GM19043 (cell line): ENCODE results near the gene HILPDA.
"Not testable (repeated sequence)": the region's sequence is repeated elsewhere in the genome, so short reads cannot be mapped to it uniquely, and the experiment has no call there.

Source experiments
- ATAC-seq: cut with Tn5 transposase; IDR thresholded peaks from one replicate; pipeline ENCODE4 v1.9.1; 2021; ENCODE audit warnings: low read depth; ENCODE audit not compliant: unreplicated experiment

Gene HILPDA

DNA sequence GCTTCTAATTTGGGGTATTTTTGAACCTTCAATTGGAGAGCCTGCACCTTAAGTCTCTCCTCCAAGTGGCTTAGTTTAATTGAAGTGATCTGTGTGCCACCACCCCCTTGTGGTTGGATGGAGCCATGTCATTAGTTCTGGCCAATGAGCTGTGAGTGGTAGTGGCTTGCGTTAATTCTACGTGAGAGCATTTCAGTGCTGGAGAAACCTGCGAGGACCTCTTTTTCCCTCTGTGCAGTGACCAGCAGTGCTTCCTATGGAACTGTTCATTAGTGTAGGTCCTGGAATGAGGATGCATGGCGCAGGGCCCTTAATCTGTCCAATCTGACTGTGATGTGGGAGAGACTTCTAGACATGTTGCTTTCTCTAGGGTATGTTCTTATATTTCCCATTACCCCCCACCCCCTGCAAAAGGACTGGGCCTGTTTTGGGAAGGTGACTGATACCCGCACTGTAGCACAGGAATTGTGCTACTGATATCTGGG, 3.8 kb downstream of the HILPDA start:
- ATAC-seq, result peak; percentile 44

GRCh38 chr7:128462460-128462859, 6.8 kb downstream of the HILPDA start:
- ATAC-seq, result no peak

- ATAC-seq, result not testable (repeated sequence)
Measured at GRCh38 chr7:128463345-128463744, 7.7 kb downstream of the HILPDA start.

DNA sequence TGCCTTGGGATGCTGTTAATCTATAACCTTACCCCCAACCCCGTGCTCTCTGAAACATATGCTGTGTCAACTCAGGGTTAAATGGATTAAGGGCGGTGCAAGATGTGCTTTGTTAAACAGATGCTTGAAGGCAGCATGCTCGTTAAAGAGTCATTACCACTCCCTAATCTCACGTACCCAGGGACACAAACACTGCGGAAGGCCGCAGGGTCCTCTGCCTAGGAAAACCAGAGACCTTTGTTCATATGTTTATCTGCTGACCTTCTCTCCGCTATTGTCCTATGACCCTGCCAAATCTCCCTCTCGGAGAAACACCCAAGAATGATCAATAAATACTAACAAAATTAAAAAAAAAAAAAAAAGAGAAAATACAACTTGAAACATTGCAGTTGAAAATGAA, 8.3 kb downstream of the HILPDA start:
- not testable (repeated sequence) for ATAC-seq

- not testable (repeated sequence) for ATAC-seq
Measured at GRCh38 chr7:128466871-128467270, 11.2 kb downstream of the HILPDA start.

- ATAC-seq, result peak; percentile 92
Measured at GRCh38 chr7:128476402-128477335, 21.0 kb downstream of the HILPDA start, which contains the start of gene METTL2B. Gene METTL2B (plus strand): TSS chr7:128476748. CDS start chr7:128476766, 18 bp downstream.

- not testable (repeated sequence) for ATAC-seq
Measured at GRCh38 chr7:128477336-128477690, 21.6 kb downstream of the HILPDA start.

DNA sequence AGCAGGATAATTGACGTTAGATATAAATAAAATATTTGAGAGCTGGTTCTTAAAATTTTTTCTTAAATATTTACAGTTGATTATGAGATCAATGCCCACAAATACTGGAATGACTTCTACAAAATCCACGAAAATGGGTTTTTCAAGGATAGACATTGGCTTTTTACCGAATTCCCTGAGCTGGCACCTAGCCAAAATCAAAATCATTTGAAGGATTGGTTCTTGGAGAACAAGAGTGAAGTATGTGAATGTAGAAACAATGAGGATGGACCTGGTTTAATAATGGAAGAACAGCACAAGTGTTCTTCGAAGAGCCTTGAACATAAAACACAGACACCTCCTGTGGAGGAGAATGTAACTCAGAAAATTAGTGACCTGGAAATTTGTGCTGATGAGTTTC, 23.4 kb downstream of the HILPDA start:
- ATAC-seq, result not testable (repeated sequence)

DNA sequence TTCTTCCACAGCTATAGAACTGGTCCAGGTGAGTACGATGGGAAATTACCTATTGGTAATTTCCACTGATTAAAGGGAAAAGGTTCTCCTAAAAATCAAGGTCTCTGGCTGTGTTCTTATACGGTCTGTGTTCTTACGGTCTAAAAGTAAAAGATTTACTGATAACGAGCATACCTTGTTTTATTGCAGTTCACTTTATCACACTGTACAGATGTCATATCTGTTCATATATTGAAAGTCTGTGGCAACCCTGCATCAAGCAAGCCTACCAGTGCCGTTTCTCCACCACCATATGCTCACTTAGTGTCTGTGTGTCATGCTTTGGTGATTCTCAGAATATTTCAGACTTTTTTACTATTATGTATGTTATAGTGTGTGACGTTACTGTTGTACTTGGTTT, 32.5 kb downstream of the HILPDA start:
- ATAC-seq, result not testable (repeated sequence)

DNA sequence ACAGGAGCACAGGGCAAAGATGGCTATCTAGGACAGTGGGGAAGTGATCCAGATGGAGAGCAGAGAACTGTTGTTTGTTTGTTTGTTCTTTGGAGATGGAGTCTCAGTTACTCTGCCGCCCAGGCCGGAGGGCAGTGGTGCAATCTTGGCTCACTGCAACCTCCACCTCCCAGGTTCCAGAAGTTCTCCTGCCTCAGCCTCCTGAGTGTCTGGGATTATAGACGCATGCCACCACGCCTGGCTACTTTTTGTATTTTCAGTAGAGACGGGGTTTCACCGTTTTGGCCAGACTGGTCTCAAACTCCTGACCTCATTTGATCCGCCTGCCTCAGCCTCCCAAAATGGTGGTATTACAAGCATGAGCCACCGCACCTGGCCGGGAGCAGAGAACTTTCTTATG, 41.7 kb downstream of the HILPDA start:
- no peak for ATAC-seq

DNA sequence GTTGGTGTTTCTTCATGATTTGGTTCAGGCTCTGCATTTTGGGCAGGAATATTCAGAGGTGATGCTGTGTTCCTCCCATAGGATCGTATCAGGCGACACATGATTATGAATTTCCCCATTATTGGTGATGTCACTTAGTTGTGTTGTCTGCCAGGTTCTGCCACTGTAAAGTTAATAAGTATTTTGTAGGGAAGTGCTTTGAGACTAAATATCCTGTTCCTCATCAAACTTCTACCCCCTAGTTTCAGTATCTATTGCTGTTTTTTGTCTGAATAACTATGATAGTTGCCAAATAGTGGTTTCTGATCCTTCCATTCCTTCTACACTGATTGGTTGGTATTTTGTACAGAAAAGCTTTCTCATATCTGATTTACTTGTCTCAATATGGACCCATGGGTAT, 49.7 kb downstream of the HILPDA start:
- not testable (repeated sequence) for ATAC-seq

DNA sequence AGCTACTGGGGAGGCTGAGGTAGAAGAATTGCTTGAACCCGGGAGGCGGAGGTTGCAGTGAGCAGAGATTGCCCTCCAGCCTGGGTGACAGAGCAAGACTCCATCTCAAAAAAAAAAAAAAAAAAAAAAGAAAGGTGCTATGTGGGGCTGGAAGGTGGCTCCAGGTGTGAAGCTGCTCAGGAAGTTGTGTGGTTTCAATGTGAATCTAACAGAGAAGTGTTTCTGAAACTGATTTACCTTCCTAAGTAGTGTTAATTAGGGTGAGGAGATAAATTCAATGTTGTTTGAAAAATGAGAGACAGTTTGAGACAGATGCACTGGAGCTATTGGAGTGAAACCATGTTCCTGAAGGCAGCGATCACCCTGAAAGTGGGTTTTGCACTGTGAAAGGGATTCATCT, 51.1 kb downstream of the HILPDA start:
- ATAC-seq, result peak; percentile 62

- peak; percentile 47 for ATAC-seq
Measured at GRCh38 chr7:128507321-128507993, 51.8 kb downstream of the HILPDA start.
